Measurements from ENCODE around the gene APOL5. TPM values are rescaled to one million over a fixed set of nuclear protein-coding genes. Genes with fewer than 3 reads are reported as not detected.

Gene APOL5, protein sequence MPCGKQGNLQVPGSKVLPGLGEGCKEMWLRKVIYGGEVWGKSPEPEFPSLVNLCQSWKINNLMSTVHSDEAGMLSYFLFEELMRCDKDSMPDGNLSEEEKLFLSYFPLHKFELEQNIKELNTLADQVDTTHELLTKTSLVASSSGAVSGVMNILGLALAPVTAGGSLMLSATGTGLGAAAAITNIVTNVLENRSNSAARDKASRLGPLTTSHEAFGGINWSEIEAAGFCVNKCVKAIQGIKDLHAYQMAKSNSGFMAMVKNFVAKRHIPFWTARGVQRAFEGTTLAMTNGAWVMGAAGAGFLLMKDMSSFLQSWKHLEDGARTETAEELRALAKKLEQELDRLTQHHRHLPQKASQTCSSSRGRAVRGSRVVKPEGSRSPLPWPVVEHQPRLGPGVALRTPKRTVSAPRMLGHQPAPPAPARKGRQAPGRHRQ
- total RNA-seq = not detected

DNA sequence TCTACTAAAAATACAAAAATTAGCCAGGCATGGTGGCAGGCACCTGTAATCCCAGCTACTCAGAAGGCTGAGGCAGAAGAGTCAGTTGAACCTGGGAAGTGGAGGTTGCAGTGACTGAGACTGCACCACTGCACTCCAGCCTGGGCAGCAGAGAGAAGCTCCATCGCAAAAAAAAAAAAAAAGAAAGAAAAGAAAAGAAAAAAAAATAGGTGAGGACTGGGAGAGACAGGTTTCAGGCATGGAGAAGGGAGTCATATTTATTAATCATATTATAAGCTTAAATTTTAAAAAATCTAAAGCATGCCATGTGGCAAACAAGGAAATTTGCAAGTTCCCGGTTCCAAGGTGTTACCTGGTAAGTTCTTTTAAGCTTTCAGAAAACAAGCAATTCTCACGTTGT lies at the start of gene APOL5:
Gene APOL5 (plus strand): TSS at position 301 of the 400 bp plus-strand sequence. CDS start 0 bp downstream, at position 301.

Other genes starting within 250 kb of the APOL5 start
- gene RASD2, start 177.0 kb upstream of the APOL5 start, total RNA-seq = 0.94 TPM
- gene MB, start 100.5 kb upstream of the APOL5 start, total RNA-seq = not detected
- 0.63 TPM for gene APOL6, start 69.4 kb upstream of the APOL5 start, total RNA-seq